NCI-H748 (cell line): Measurements from ENCODE around the gene EPN1.

ENCODE experiments used
- DNase-seq: peaks from one replicate; lab custom pipeline; 2025; ENCODE audit not compliant: unreplicated experiment; lab: John Stamatoyannopoulos, UW

The EPN1 gene

DNA sequence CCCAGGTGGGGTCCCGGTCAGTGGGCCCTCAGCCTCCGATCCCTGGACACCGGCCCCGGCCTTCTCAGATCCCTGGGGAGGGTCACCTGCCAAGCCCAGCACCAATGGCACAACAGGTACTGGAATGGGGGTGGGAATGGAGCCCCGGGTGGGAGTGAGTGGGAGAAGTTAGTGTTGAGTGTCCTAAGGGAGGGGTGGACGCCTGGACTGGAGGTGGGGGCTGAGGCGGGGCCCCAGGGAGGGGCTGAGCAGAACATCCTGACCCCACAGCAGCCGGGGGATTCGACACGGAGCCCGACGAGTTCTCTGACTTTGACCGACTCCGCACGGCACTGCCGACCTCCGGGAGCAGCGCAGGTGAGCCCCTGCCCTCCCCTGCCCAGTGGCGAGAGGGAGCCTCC is 17.7 kb downstream of the EPN1 start:
- no peak for DNase-seq

DNA sequence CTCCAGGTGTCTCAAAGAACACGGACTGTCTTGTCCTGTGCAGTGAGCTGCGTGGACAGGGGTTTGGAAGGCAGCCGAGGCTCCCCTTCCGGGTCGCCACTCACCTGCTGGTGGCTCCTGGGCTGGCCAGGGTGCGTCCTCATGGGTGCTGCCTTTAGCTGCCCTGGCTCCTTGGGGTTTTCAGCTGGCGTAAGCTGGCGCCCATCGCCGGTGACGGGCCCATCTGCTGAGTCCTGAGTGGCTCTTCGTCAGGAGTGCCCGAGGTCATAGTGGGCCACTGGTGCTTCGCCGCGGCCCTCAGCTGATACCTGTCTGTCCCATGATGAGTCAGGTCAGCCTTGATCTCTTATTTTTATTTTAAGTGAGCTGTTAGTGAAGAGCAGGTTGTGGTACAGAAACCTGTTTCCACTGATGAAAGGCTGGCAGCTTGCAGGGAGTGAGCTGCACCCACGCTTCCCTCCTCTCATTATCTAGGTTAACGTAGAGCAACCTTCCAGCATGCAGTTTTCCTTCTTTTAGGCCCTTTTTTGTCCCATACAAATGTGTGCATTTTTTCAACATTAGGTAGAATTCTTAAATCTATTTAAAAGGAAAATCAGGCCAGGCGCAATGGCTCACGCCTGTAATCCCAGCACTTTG is 18.4 kb downstream of the EPN1 start:
- DNase-seq: no peak

DNA sequence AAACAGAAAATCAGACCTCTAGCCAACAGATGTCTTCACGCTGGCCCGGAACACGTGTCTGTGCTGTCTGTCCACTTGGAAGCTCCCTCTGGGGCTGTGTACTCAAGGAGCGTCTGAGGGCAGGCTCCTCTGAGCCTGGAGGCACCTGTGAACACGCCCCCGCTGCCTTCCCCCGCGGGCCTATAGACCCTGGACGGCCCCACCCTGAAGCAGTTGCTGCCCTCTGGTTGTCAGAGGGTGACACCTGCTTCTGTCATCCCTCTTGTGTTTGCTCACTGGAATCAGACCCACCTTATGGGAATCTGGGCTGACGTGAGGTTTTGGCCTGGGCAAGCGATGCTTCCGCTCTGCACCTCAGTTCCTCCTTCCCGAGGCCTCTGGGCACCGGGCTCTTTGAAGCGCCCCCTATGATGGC is 19.2 kb downstream of the EPN1 start:
- no peak for DNase-seq

DNA sequence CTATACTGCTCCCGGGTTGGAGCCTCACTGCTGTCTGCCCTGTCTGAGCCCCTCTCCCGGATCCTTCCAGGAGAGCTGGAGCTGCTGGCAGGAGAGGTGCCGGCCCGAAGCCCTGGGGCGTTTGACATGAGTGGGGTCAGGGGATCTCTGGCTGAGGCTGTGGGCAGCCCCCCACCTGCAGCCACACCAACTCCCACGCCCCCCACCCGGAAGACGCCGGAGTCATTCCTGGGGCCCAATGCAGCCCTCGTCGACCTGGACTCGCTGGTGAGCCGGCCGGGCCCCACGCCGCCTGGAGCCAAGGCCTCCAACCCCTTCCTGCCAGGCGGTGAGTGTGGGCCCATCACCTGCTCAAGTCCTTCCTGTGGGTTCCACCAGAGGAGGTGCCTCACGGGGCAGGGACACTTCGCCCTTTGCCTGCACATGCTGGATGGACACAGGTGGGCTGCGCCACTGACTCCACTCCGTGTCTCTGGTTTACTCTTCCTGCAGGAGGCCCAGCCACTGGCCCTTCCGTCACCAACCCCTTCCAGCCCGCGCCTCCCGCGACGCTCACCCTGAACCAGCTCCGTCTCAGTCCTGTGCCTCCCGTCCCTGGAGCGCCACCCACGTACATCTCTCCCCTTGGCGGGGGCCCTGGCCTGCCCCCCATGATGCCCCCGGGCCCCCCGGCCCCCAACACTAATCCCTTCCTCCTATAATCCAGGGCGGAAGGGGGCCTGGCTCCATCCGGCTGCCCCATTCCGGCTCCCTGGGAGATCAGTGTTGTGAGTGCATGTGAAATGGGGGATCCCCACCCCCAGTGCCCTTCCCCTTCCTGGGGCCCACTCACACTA is 19.8 kb downstream of the EPN1 start:
- no peak for DNase-seq

DNA sequence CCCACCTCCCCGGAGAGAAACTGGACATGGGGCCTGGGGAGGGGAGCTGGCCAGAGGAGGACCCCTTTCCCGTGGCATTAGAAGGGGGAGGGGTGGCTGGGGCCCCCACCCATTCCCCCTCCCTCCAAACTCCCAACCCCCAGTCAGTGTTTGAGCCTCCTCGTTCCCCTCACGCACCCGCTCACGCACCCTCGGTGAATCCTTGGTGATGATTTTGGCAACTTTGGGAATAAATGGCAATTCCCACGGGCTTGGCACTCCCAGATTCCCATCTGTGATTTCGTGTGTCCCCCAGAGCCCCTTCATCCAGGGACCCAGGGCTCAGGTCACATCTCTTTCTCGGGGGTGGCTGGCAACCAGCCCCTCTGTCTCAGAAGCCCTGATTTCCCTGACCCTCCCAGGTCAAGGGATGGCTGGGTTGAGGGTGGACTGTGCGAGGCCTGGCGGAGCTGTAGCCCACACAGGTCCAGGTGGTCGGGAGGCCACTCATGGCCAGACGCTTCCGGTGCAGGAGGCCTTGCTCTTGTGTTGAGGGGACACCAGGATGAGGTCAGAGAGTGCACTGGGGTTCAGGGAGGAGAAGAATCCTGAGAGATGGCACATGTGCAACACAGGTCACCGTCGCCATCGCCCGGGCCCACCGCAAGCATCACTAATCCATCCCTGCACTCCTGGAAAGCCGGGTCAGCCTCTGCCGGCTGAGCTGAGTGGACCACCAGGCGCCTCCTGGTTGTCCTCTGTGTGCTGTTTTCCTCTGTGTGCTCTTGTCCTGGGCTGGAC is 20.7 kb downstream of the EPN1 start:
- DNase-seq: no peak

DNA sequence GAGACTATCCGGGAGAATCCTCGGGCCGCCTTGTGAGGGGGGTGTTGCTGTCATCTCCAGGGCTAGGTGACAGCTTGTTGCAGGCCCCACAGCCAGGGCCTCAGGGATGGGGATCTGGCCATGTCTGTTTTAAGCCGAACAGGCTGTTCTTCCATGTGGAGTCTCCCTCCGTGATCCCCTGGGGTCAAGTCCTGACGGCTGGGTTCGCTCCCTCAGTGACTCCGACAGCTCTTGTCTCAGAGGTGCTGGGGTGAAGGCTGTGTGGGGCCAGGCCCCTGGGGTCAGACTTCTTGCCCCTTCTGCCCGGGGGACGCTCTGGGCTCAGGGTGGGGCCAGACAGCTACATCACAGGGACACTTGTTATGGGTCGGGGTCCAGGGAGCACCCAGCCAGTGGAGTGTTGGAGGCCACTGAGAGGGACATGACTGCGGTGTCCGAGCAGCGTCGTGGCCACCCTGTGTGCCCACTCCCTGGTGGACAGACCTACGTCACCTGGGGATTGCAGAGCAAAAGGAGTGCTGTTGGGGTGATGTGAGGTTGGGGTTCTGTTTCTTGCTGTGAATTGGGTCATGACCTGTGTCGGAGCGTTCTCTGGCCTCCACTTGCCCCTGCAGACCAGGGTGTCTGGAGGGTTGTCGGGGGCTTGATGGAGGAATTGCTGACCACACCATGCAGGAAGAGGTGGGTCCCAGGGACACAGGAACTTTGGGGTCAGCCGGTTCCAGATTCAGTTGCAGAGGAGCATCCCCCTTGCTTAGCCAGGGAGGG is 21.5 kb downstream of the EPN1 start:
- DNase-seq: no peak

DNA sequence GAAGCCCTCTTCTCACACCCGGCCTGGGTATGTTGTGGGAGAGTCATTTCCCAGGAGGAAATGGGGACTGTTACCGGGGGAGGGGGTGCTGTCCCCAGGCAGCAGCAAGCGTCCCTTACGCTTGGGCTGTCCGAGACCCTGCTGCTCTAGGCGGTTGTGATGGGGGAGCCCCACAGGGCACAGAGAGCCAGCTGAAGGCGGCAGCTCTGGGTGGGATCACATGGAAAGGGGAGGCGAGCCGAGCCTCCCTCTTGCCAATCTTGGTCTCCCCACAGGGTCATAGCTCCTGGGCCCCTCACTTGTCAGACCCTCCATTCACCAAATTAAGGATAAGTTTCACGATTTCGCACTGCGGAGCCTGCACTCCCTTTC is 22.0 kb downstream of the EPN1 start:
- DNase-seq: no peak

DNA sequence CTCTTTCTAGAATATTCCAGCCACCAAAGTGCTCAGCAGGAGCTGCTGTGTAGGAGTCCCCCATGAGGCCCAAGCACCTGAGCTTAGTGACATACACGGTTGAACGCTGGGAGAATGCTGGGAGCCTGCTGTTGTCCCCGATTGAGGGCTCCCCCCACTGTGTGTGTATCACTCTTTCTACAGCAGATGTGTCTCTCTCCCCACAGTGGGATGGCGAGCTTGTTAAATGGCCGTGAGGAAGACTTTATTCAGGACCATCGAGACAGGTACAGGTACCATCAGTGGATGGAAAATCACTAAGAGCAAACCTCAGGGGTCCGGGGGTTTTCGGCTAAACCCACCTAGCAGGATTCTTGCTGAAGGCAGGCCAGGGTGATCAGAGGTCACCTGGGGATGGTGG is 22.7 kb downstream of the EPN1 start:
- no peak for DNase-seq

DNA sequence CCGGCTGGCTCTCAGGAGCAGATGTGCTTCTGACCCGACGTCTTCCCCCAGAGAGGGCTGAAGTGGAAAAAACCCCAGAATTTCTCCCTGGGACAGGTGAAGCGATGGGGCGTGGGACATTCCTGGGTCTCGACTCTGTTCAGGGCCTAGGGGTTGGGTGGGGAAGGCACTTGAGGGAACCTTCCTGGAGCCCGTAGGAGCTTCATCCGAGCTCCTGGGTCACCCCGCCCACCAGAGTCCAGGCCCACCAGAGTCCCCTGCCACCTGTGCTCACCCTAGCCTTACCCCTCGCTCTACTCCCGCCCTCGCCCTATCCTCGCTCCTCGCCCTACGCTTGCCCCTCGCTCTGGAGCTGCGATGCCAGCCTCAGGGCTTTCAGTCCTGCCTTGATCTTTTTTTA is 23.2 kb downstream of the EPN1 start:
- no peak for DNase-seq

DNA sequence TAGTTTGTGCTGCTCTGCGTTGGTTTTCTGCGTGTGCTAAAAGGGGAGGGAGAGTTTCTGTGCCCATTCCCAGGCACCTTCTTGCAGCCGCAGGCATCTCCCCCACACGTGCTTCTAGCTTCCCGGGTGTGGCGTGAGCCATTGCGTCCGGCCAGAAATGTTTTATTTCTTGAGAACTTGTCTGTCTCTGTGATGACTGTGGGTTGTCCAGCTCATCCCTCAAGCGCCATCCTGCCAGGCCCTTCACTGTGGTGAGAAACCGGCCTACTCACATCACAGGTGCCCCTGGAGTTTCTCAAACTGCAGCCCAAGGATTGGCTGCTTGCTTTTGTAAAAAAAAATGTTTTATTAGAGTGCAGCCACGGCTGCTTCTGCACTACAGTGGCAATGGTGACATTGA is 24.2 kb downstream of the EPN1 start:
- no peak for DNase-seq

DNA sequence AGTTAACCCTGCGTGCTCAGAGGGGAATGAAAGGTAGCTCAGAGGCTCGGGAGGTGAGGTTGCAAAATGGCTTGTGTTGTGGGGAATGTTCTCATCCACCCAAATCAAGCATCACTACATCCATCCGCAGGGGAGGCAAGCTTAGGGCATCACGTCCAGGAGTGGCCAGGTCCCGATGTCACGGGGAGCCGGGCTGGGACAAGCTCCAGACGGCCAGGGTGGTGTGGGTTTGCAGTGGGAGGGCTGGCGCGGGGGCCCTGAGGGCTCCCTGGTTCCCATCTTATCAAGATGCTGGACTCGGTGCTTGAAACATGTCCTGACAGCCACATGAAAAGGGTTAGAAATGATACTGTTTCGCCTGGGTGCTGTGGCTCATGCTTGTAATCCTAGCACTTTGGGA is 25.8 kb downstream of the EPN1 start:
- no peak for DNase-seq

DNA sequence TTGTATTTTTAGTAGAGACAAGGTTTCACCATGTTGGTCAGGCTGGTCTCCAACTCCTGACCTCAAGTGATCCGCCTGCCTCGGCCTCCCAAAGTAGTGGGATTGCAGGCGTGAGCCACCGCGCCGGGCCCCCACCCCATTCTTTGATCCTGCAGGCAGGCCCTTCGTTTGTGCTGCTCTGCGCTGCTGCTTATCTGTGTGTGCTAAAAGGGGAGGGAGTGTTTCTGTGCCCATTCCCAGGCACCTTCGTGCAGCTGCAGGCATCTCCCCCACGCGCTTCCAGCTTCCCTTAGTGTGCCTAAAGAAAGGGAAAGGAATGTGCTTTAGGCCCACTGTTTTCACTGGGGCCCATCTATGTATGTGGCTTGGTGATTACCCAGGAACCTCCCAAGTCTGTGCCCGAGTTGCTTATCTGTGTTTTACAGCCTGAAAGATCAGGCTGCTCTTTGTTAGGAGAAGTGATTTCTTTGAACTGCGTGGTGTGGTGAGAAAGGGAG is 27.2 kb downstream of the EPN1 start:
- DNase-seq: no peak

DNA sequence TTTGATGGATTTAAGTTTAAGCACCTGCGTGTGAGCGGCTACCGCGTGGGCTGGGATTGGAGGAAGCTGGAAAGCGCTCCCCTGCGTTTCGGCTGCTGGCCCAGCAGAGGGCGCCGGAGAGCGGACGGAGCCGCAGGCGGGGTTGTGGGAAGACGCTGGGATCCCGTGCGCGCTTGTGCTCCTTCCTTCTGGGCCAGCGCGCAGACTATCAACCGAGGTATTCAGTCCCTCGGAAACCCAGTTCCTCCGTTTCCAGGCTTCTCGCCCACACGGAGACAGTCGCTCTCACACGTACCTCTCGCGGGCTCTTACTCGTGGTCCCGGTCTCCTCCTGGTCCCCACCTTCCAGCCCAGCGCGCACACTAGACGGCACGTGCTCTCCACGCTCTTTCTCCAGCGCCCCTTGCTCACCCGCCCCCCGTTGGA is 28.8 kb downstream of the EPN1 start:
- DNase-seq: no peak

DNA sequence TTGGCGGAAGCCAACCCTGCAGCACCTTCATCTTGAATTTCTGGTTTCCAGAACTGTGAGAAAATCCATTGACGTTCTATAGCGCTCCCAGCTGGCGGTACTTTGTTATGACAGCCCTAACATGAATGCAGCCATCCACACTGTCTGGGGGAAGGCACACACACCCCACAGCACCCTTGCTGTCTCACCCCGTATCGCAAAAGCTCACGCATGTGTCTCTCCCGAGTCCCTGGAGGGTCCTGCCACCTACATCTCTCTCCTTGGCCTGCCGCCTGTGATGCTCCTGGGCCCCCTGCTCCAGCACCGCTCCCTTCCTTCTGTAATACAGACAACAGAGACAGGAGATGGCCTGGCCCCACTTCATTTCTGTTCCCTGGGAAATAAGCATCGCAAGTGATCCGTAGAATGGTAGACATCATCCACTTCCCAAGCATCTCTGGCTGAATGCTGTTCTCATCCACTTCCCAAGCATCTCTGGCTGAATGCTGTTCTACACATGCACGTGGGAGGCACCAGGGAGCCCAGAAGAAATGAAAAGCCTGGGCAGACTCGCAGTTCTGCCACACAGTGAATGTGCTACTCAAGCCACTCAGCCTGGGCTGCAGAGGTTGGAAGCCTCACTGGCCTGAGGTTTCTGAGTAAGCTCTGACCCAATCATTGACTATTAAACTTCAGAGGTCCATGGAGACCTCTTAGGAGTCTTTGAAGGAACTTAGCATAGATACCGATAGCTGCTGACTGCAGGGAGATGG is 29.6 kb downstream of the EPN1 start:
- no peak for DNase-seq

DNA sequence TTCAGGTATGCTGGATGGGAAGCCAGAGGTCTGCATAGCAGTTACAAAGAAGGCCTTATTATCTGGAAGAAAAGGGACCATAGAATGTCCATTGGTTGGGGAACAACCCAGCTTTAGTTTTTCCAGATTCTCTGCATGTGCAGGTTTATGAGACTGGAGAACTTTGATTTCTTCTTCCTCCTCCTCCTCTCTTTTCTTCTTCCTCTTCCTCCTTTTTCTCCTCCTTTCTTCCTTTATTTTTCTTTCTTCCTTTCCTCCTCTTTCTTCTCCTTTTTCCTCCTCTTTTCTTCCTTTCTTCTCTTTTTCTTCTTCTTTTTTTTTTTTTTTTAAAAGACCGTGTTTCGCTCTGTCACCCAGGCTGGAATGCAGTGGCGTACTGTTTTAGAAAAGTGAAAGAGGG is 30.9 kb downstream of the EPN1 start:
- no peak for DNase-seq

DNA sequence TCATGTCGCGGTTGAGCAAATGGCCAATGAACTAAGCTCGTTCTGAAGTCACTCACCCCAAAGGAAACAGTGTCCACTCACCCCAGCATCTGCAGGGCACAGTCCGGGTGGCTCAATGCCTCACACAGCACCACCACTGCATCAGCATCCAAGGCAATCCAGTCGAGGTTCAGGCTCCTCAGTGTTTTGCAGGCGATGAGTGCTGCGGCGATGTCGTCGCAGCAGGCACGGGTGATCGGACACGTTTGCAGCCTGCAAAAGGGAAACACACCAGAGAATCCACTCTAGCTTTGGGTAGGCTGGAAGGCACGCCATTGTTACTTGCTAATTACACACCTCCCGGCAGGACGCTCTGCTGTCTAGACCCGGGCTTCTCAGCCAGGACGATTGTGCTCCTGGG is 36.7 kb downstream of the EPN1 start:
- DNase-seq: no peak

DNA sequence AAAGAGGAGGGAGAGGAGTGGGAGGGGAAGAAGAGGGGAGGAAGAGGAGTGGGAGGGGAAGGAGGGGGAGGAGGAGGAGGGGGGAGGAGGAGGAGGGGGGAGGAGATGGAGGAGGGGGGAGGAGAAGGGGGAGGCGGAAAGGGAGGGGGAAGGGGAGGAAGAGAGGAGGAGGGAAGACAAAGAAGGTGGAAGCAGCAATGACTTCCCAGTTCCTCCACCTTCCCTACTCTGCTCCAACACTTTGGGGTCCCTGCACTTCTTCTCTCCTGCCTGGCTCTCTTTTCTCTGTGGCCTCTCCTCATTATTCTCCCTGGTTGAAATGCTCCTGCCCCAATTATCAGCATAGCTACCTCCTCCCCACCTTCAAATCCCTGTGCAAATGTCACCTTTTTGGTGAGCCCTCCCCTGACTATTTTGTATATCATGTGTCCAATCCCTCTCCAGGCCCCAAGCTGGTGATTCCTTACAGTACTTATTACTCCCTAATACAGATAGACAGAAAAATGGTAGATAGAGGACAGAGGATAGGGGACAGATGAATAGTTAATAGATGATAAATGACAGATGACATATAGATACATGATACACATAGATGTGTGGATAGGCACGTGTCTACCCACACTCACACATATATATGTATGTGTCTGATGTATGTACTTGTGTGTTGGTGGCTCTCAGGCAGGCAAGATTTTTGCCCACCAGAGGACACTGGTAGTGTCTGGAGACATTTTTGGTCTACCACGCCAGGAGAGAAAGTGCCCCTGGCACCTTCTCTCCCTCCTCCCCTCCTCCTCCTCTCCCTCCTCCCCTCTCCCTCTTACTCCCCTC is 38.0 kb downstream of the EPN1 start:
- no peak for DNase-seq

DNA sequence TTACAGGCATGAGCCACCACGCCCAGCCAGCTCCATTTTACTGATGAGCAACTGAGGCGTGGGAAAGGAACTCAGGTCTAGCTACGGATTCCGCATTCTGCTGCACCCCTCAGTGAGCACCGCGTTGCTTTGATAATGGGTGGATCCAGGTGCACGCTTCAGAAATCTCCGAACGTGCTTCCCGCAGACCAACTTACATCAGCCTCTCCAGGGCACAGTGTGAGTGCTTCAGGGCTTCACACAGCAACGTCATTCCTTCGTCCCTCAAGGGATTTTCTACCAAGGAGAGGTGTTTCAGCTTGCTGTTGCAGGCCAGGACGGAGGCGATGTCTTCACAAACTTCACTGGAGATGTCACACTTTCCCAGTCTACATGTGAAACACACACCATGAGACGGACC is 41.5 kb downstream of the EPN1 start:
- no peak for DNase-seq

DNA sequence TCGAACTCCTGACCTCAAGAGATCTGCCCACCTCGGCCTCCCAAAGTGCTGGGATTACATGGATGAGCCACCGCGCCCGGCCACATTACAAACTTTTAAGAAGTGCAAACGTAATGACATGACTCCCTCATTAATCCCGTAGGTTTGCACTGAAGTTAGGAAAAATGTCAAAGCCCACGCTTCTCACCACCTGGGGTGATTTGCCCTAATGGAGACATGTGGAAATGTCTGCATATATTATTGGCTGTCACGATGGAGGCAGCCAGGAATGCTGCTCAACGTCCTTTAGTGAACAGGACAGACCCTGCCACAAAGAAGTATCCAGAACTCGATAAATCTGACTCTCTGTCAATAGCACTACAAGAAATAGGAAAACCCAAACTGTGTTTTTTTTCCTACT is 42.2 kb downstream of the EPN1 start:
- no peak for DNase-seq
